DMS53 treated with DMSO at 0.1 percent for 48 hours (cell line): ENCODE measurements around the gene WFS1.

Experiments
- DNase-seq: peaks from one replicate; lab custom pipeline; 2025; ENCODE audit not compliant: unreplicated experiment; lab: John Stamatoyannopoulos, UW

The WFS1 gene

GRCh38 chr4:6277935-6278800 is 8.5 kb downstream of the WFS1 start:
- DNase-seq: no peak

- no peak for DNase-seq
Measured at GRCh38 chr4:6278801-6279197, 9.1 kb downstream of the WFS1 start.

- no peak for DNase-seq
Measured at GRCh38 chr4:6279582-6280289, 10.1 kb downstream of the WFS1 start.

GRCh38 chr4:6280365-6280996 is 10.8 kb downstream of the WFS1 start:
- no peak for DNase-seq

- no peak for DNase-seq
Measured at GRCh38 chr4:6281436-6282313, 12.0 kb downstream of the WFS1 start.

GRCh38 chr4:6282314-6282771 is 12.7 kb downstream of the WFS1 start:
- DNase-seq: no peak

- no peak for DNase-seq
Measured at GRCh38 chr4:6283282-6283681, 13.6 kb downstream of the WFS1 start.

GRCh38 chr4:6287017-6287788 is 17.6 kb downstream of the WFS1 start:
- DNase-seq: no peak

GRCh38 chr4:6288342-6288741 is 18.7 kb downstream of the WFS1 start:
- no peak for DNase-seq

GRCh38 chr4:6288871-6289270 is 19.2 kb downstream of the WFS1 start:
- no peak for DNase-seq

- no peak for DNase-seq
Measured at GRCh38 chr4:6290256-6290655, 20.6 kb downstream of the WFS1 start.

GRCh38 chr4:6290769-6291547 is 21.3 kb downstream of the WFS1 start:
- DNase-seq: no peak

GRCh38 chr4:6291784-6292297 is 22.2 kb downstream of the WFS1 start:
- DNase-seq: no peak

- no peak for DNase-seq
Measured at GRCh38 chr4:6292376-6293096, 22.9 kb downstream of the WFS1 start.

GRCh38 chr4:6293097-6293445 is 23.4 kb downstream of the WFS1 start:
- no peak for DNase-seq

- no peak for DNase-seq
Measured at GRCh38 chr4:6293661-6294060, 24.0 kb downstream of the WFS1 start.

- DNase-seq: no peak
Measured at GRCh38 chr4:6294705-6295421, 25.2 kb downstream of the WFS1 start.

GRCh38 chr4:6295495-6295894 is 25.8 kb downstream of the WFS1 start:
- no peak for DNase-seq
